Mucosa of gallbladder (tissue), 1 donor: ENCODE measurements around the gene KLHDC4. TPM values are rescaled to one million over a fixed set of nuclear protein-coding genes. Genes with fewer than 3 reads are reported as not detected.
"Not testable (repeated sequence)": the region's sequence is repeated elsewhere in the genome, so short reads cannot be mapped to it uniquely, and the experiment has no call there.

Experiments used
- DNase-seq: peaks from one replicate; pipeline ENCODE4 v3.0.0-alpha.2; 2020; ENCODE audit warnings: low spot score
- total RNA-seq: library from RNA; stranded (reverse); gene quantifications from one replicate; pipeline ENCODE4 v1.2.1, GENCODE V29; 2021
- donor health status: DM: no; HTN: no; CAD: no.

The KLHDC4 gene
- total RNA-seq, 1 donor from 2014 or later = 31.8 TPM

GRCh38 chr16:87742781-87743490 is 22.9 kb downstream of the KLHDC4 start:
- DNase-seq = no peak

- no peak for DNase-seq
Measured at GRCh38 chr16:87741700-87742415, 23.9 kb downstream of the KLHDC4 start.

- DNase-seq = no peak
Measured at GRCh38 chr16:87740909-87741424, 24.8 kb downstream of the KLHDC4 start.

GRCh38 chr16:87740441-87740840 is 25.3 kb downstream of the KLHDC4 start:
- DNase-seq = no peak

GRCh38 chr16:87739801-87740200 is 26.0 kb downstream of the KLHDC4 start:
- no peak for DNase-seq

- DNase-seq = no peak
Measured at GRCh38 chr16:87736008-87736382, 29.8 kb downstream of the KLHDC4 start.

- no peak for DNase-seq
Measured at GRCh38 chr16:87735270-87736007, 30.3 kb downstream of the KLHDC4 start.

- no peak for DNase-seq
Measured at GRCh38 chr16:87734644-87735043, 31.1 kb downstream of the KLHDC4 start.

GRCh38 chr16:87733190-87733589 is 32.6 kb downstream of the KLHDC4 start:
- DNase-seq = no peak

- no peak for DNase-seq
Measured at GRCh38 chr16:87731607-87732006, 34.2 kb downstream of the KLHDC4 start.

GRCh38 chr16:87729266-87729954 is 36.4 kb downstream of the KLHDC4 start:
- DNase-seq = no peak

GRCh38 chr16:87728026-87728425 is 37.8 kb downstream of the KLHDC4 start:
- DNase-seq = no peak

GRCh38 chr16:87727346-87727745 is 38.4 kb downstream of the KLHDC4 start:
- DNase-seq = no peak

GRCh38 chr16:87726577-87726976 is 39.2 kb downstream of the KLHDC4 start:
- not testable (repeated sequence) for DNase-seq

GRCh38 chr16:87725596-87726235 is 40.1 kb downstream of the KLHDC4 start:
- no peak for DNase-seq

- no peak for DNase-seq
Measured at GRCh38 chr16:87724490-87725291, 41.1 kb downstream of the KLHDC4 start.

- DNase-seq = peak; percentile 32
Measured at GRCh38 chr16:87723226-87723623, 42.6 kb downstream of the KLHDC4 start.

- DNase-seq = no peak
Measured at GRCh38 chr16:87722590-87723225, 43.1 kb downstream of the KLHDC4 start.

- DNase-seq = no peak
Measured at GRCh38 chr16:87721622-87722585, 43.9 kb downstream of the KLHDC4 start.
